AG04449 (cell line): Measurements from ENCODE around the gene EXT2.

ENCODE experiments used
- CTCF ChIA-PET: fragments of 350-600 bp; formaldehyde crosslinking; extraction: SDS; loops from one replicate; lab custom pipeline; 2021; ENCODE audit warnings: antibody characterized with exemption; lab: Yijun Ruan, JAX
- POLR2A ChIA-PET: fragments of 400-600, 350-600 bp; formaldehyde crosslinking; extraction: SDS; loops from one replicate; lab custom pipeline; 2020; ENCODE audit warnings: antibody characterized with exemption, inconsistent platforms; lab: Yijun Ruan, JAX
- DNase-seq: peaks from one replicate; pipeline ENCODE4 v3.0.0-alpha.2; 2010; ENCODE audit warnings: low read depth, low spot score
- H3K4me3 ChIP-seq: 2 replicates; pipeline ENCODE4 v1.5.1; 2011; ENCODE audit warnings: low read depth, mild to moderate bottlenecking, control low read depth, low read length
- TF ChIP-seq, protein P1 (sequence below): IDR thresholded peaks from one replicate; pipeline ENCODE4 v1.5.1; 2011; ENCODE audit warnings: mild to moderate bottlenecking, moderate library complexity, low read length, control low read depth, inconsistent platforms; ENCODE audit not compliant: insufficient read depth; ENCODE audit errors: missing control alignments

Gene EXT2

GRCh38 chr11:44057340-44057739, 38.1 kb upstream of the EXT2 start:
- no peak for DNase-seq
- TF ChIP-seq, protein P1, sequence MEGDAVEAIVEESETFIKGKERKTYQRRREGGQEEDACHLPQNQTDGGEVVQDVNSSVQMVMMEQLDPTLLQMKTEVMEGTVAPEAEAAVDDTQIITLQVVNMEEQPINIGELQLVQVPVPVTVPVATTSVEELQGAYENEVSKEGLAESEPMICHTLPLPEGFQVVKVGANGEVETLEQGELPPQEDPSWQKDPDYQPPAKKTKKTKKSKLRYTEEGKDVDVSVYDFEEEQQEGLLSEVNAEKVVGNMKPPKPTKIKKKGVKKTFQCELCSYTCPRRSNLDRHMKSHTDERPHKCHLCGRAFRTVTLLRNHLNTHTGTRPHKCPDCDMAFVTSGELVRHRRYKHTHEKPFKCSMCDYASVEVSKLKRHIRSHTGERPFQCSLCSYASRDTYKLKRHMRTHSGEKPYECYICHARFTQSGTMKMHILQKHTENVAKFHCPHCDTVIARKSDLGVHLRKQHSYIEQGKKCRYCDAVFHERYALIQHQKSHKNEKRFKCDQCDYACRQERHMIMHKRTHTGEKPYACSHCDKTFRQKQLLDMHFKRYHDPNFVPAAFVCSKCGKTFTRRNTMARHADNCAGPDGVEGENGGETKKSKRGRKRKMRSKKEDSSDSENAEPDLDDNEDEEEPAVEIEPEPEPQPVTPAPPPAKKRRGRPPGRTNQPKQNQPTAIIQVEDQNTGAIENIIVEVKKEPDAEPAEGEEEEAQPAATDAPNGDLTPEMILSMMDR: no peak
- ChIA-PET CTCF (interaction anchor here (0.8 to 3.4 kb wide), 5 partner anchors 9 to 167 kb away, joined by 3 to 17 read pairs (median 6); partner anchors contain the start of gene ACCS), POLR2A (no interaction called here)
- H3K4me3 ChIP-seq: no peak overlapping the region

GRCh38 chr11:44058275-44058674, 37.2 kb upstream of the EXT2 start:
- ChIA-PET POLR2A (no interaction called here), CTCF (interaction anchor here (1.0 to 3.4 kb wide), 3 partner anchors 15 to 168 kb away, joined by 3 to 17 read pairs (median 3); partner anchors contain the start of gene EXT2)
- H3K4me3 ChIP-seq: no peak overlapping the region
- no peak for DNase-seq
- TF ChIP-seq, protein P1: no peak

DNA sequence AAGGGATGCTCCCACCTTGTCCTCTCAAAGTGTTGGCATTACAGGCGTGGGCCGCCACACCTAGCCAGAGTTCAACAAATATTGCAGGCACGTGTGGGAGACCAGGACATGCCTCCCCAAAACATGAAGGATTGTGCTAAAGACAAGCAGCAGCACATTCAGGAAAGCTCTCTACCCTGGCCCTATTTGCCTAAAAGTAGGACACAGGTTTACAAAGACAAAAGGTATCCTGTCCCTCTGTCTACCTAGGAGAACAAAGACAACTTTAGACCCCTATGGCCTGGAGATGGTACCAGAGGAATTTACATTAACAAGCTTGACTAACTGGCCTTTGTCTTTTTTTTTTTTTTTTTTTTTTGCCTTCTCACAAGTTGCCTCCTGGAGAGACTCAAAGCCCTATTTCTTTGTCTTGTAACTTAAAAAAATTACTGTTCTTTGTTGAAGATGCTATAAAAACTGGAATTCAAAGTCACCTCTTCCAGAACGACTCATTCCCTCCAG, 30.3 kb upstream of the EXT2 start:
- ChIA-PET POLR2A (no interaction called here), CTCF (interaction anchor here (0.6 to 17.6 kb wide), 8 partner anchors 9 to 175 kb away, joined by 3 to 217 read pairs (median 4); partner anchors contain the start of gene EXT2)
- TF ChIP-seq, protein P1: no peak
- no peak overlapping the region for H3K4me3 ChIP-seq
- no peak for DNase-seq

DNA sequence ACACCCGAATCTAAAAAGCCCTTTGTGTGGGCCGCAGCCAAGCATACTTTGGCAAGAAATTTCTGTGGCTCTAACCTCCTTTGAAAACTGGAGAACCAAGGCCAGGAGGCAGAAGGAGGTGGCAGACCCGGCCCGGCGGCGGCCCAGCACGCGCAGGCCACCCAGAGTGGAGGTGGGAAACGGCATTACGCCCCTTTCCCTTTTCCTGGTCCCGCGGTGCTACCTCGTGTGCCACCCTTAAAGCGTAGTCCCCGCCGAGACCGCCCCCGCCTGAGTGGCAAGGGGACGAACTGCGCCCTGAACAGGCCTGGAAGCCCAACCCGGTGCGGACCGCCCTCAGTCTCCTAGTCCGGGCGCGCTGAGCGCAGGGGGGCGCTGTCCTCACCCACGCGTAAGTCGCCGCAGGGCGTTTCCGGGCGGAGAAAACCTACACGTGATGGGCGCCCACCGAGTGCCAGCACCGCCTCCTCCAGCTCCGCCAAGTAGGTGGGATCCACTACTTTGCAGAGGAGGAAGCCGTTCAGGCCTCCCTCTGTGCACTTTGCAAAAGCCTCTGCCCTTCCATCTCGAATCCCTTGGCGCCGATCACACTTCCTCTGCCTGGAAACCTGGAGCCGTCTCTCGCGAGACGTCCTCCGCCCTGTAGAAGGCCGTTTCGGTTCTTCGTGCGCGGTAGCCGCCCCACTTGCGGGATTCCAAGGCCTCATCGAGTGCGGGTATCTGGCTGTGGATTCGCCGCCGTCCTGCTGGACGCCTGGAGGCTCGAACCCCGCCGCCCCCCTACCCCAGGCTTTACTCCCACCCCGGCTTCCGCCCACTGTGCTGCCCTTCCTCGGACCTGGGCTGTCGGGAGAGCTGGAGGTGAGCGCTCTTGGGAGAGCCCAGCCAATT, 29.4 kb upstream of the EXT2 start, which contains the start of gene ACCS:
TSS of gene ACCS (plus strand) at position 430 of the 891 bp plus-strand sequence. CDS start 1,358 bp downstream, outside the sequence.
- ChIA-PET POLR2A (no interaction called here), CTCF (interaction anchor here (0.6 to 17.6 kb wide), 14 partner anchors 9 to 240 kb away, joined by 3 to 217 read pairs (median 4); partner anchors contain the start of gene EXT2)
- TF ChIP-seq, protein P1: peak; percentile 91
- H3K4me3 ChIP-seq: peak within 1 kb of the TSS; percentile 64
- DNase-seq: peak; percentile 50

DNA sequence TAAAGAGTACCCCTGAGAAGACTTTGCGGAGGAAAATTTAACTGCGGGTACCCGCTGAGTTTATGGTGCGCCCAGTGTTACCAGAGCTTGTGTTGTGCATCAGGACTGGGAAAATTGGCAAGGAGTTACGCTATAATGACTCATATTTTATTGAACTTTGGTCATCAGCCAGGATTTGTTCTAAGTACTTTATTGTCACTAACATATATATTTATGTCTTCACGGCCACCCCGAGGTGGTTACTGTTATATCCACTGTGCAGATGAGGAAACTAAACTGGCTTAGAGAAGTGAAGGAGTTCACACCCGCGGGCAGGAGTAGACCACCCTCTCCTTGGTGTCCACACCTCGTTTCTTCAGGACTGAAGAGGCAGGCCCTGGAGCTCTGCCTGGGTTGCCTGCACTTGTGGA, 28.7 kb upstream of the EXT2 start:
- no peak for DNase-seq
- H3K4me3 ChIP-seq: peak overlapping the region; percentile 64
- ChIA-PET CTCF (interaction anchor here (0.6 to 17.6 kb wide), 14 partner anchors 8 to 241 kb away, joined by 3 to 217 read pairs (median 4); partner anchors contain the start of gene EXT2), POLR2A (no interaction called here)
- TF ChIP-seq, protein P1: no peak

GRCh38 chr11:44067266-44067665, 28.2 kb upstream of the EXT2 start:
- TF ChIP-seq, protein P1: no peak
- CTCF ChIA-PET: interaction anchor here (1.5 to 17.6 kb wide), 7 partner anchors 12 to 242 kb away, joined by 4 to 217 read pairs (median 9); partner anchors contain the start of gene EXT2
- POLR2A ChIA-PET: no interaction called here
- no peak for DNase-seq
- no peak overlapping the region; the same call in 1 of the 2 replicates for H3K4me3 ChIP-seq
